Measurements from ENCODE around the gene CCDC120. TPM values are rescaled to one million over a fixed set of nuclear protein-coding genes. Genes with fewer than 3 reads are reported as not detected.

CCDC120 gene
- total RNA-seq, 4 donors from 2014 or later = 11.7 to 40.3 (median 22.6) TPM

DNA sequence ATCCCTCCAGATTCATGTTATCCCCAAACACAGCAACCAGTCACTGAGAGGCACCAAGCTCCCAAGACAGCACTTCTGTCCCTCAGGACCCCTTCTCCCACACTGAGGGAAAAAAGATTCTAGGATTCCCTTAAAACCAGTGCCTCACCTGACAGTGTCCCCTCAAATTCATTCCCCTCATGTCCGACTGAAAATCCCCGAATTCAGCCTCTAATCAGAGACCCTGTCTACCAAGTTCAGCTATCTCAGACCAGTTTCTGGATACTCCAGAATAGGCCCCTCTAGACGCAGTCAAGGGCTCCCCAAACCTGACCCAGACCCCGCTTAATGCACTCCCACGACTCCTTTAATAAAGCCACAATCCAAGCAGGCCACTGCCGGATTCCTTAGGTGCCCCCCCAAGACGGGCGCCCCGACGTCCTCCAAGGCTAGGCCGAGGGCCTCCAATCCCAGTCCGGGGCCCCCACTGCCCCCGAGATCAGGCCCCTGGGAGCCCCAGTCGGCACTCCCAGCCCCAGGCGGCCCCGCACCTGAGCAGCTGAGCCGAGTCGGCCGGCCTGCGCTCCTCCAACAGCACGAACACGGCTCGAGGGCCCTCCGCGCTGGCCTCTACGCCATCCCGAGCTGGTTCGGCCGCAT is 16.1 kb upstream of the CCDC120 start:
- H3K9me3 ChIP-seq = no peaks in the 10 kb centered on the region
- H3K4me3 ChIP-seq = peak overlapping the region; percentile 74 to 83 (median 79)
- no peaks in the 10 kb centered on the region for H3K27me3 ChIP-seq
- 0 to 39% methylated on average over 4 to 16 of the region's 29 CpGs for WGBS, 2 donors
- intact Hi-C loops (cut with DNase I) = no loop called here
- no peak for DNase-seq
- TF ChIP-seq POLR2A (IDR thresholded peaks at IDR 0.05) = no peak
- TF ChIP-seq, protein P1, sequence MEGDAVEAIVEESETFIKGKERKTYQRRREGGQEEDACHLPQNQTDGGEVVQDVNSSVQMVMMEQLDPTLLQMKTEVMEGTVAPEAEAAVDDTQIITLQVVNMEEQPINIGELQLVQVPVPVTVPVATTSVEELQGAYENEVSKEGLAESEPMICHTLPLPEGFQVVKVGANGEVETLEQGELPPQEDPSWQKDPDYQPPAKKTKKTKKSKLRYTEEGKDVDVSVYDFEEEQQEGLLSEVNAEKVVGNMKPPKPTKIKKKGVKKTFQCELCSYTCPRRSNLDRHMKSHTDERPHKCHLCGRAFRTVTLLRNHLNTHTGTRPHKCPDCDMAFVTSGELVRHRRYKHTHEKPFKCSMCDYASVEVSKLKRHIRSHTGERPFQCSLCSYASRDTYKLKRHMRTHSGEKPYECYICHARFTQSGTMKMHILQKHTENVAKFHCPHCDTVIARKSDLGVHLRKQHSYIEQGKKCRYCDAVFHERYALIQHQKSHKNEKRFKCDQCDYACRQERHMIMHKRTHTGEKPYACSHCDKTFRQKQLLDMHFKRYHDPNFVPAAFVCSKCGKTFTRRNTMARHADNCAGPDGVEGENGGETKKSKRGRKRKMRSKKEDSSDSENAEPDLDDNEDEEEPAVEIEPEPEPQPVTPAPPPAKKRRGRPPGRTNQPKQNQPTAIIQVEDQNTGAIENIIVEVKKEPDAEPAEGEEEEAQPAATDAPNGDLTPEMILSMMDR (IDR thresholded peaks at IDR 0.05) = no peak
- peak overlapping the region; percentile 98 to 99 (median 98) for H3K27ac ChIP-seq
- H3K36me3 ChIP-seq = peaks cover 6 to 19% (median 10%) of the 10 kb centered on the region in 3 donors
- peaks cover 3 to 40% (median 20%) of the 10 kb centered on the region in 3 donors for H3K4me1 ChIP-seq

DNA sequence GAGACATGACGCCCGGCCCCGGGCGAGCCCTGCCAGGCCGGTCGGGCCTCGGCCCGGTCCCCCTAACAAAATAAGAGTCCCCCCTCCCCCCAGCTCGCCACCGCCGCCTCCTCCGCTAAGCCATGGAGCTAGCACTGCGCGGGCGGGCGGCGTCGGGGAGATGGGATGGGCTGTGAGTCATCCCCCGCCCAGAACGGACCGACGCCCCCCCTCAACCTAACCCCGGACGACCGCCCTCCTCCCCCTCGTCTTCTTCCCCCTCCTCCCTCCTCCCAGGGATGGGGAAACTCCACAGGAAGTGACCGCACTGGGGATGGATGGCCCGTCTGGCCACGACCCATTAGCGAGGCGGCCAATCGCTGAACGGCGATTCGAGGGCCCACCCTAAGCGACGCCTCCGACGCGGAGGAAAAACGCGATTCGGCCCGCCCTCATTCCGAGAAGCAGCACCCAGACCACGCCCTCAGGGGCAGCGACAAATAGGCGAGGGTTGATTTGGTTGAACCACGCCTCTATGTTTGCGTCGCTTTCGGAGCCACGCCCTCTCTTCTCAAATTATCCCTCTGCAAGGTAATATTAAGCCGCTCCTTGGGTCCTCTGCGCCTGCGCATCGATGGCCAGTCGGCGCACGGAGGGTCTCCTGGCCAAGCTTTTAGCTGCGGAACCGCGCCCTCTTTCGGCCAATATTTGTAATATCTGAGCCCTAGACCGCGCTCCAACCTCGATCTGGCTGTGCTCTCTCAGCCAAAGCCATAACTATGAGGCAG is 15.4 kb upstream of the CCDC120 start, which contains the start of gene TFE3:
Gene TFE3 (minus strand): TSS at position 138 of the 767 bp plus-strand sequence. CDS start 131 bp downstream, at position 7.
- 38% methylated on average over 28 of the region's 67 CpGs; no CpG with 5 or more reads in 1 of the 2 donors for WGBS, 2 donors
- peak; percentile 90 for DNase-seq
- intact Hi-C loops (cut with DNase I) = no loop called here
- Histone ChIP-seq H3K9me3 (no peaks in the 10 kb centered on the region), H3K27me3 (no peaks in the 10 kb centered on the region), H3K4me3 (peak within 1 kb of the TSS; percentile 74 to 83 (median 79)), H3K36me3 (peaks cover 0 to 12% (median 4%) of the 10 kb centered on the region in 3 donors), H3K4me1 (peaks cover 3 to 40% (median 20%) of the 10 kb centered on the region in 3 donors), H3K27ac (peak within 1 kb of the TSS; percentile 98 to 99 (median 98))
- TF ChIP-seq POLR2A (IDR thresholded peaks at IDR 0.05) = peak in 3 of 4 donors; percentile 26 to 77 (median 70)
- TF ChIP-seq, protein P1 (IDR thresholded peaks at IDR 0.05) = peak in 5 of 6 experiments; percentile 34 to 88 (median 59)

DNA sequence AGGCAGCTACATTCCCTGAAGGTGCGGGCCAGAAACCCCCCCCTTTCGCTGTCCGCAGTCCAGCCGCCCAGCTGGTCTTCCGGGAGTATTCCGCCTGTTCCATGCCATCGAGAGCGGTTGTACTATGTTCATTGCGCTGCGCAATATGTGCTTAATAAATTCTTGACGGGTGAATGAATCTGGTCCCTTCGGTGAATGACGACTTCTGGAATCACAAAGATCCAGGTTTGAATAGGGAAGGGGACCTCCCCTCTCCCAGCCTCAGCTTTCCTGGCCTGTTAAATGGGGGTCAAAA is 14.9 kb upstream of the CCDC120 start:
- TF ChIP-seq, protein P1 (IDR thresholded peaks at IDR 0.05) = no peak
- no peak for TF ChIP-seq POLR2A (IDR thresholded peaks at IDR 0.05)
- peak overlapping the region in 3 of 4 donors; percentile 29 to 74 (median 54) for H3K4me3 ChIP-seq
- H3K27ac ChIP-seq = peak overlapping the region; percentile 77 to 88 (median 87)
- no peaks in the 10 kb centered on the region for H3K27me3 ChIP-seq
- intact Hi-C loops (cut with DNase I) = no loop called here
- H3K36me3 ChIP-seq = peaks cover 0 to 7% (median 2%) of the 10 kb centered on the region in 3 donors
- WGBS, 2 donors = 7 to 48% methylated on average over 3 to 13 of the region's 13 CpGs
- no peaks in the 10 kb centered on the region for H3K9me3 ChIP-seq
- peaks cover 3 to 39% (median 19%) of the 10 kb centered on the region in 3 donors for H3K4me1 ChIP-seq
- no peak for DNase-seq

DNA sequence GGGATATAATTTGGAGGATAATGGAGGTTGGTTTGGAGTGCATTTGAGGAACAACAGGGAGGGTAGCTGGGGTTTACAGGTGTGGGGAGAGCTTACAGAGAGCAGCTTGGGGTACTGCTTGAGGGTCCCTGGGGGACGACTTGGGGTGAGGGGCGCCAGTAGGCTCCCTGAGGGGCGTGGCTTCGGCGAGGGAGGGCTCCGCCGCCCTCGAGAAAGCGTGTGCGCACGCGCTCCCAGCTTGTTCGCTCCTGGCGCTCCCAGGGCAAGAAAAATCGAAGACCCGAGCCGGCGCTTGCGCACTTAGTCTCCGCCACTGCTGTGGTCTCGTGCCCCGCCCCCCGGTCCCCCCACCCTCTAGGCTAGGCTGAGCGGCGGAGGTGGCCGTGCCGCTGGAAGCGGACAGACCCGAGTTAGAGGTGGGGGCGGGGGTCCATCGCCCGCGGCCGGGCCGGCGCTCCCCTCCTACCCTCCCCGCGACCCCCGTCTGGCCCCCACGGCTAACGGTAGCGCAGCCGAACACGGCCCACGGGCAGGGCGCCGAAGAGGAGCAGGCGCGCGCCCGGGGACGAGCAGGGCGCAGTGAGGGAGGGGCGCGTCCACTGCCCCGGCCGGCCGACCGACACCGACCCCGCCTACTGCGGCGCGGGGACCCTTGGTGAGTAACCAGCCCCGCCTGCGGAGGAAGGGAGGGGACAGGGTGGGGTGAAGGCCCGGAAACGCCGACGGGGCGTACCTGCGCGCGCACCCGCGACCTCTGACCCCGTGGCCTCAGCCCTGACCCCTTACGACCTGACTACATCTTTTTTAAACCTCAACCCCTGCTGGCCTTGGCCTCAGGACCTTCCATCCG is 5.4 kb upstream of the CCDC120 start:
- Histone ChIP-seq H3K4me3 (peak overlapping the region; percentile 56 to 71 (median 61)), H3K27ac (peak overlapping the region; percentile 84 to 91 (median 86)), H3K9me3 (no peaks in the 10 kb centered on the region), H3K36me3 (no peaks in the 10 kb centered on the region), H3K27me3 (no peaks in the 10 kb centered on the region), H3K4me1 (peaks cover 0 to 12% (median 0%) of the 10 kb centered on the region in 3 donors)
- 0 to 46% methylated on average over 1 to 22 of the region's 79 CpGs for WGBS, 2 donors
- intact Hi-C loops (cut with DNase I) = no loop called here
- no peak for DNase-seq
- peak in 1 of 4 donors; percentile 30 for TF ChIP-seq POLR2A (IDR thresholded peaks at IDR 0.05)
- TF ChIP-seq, protein P1 (IDR thresholded peaks at IDR 0.05) = no peak
